Measurements from ENCODE around the gene CMAS.

Gene CMAS

GRCh38 chr12:22034709-22035506, 11.1 kb upstream of the CMAS start:
- TF ChIP-seq CTCF (IDR thresholded peaks at IDR 0.05; ENCODE audit: control insufficient read depth, insufficient read depth, low read depth, low read length, missing control alignments) = no peak
- no peak for DNase-seq (ENCODE audit: low read depth)
- H3K4me3 ChIP-seq (ENCODE audit: control insufficient read depth, low read depth, low read length) = no peak overlapping the region

- no peak for DNase-seq (ENCODE audit: low read depth)
These were observed 8.1 kb upstream of the CMAS start for GRCh38 chr12:22037947-22038346.

GRCh38 chr12:22038734-22039133, 7.3 kb upstream of the CMAS start:
- no peak overlapping the region for H3K4me3 ChIP-seq (ENCODE audit: control insufficient read depth, low read depth, low read length)
- DNase-seq (ENCODE audit: low read depth) = no peak
- TF ChIP-seq CTCF (IDR thresholded peaks at IDR 0.05; ENCODE audit: control insufficient read depth, insufficient read depth, low read depth, low read length, missing control alignments) = no peak

More at GRCh38 chr12:22037947-22038346, 8.1 kb upstream of the CMAS start:
- no peak overlapping the region for H3K4me3 ChIP-seq (ENCODE audit: control insufficient read depth, low read depth, low read length)
- TF ChIP-seq CTCF (IDR thresholded peaks at IDR 0.05; ENCODE audit: control insufficient read depth, insufficient read depth, low read depth, low read length, missing control alignments) = no peak

- no peak for TF ChIP-seq CTCF (IDR thresholded peaks at IDR 0.05; ENCODE audit: control insufficient read depth, insufficient read depth, low read depth, low read length, missing control alignments)
- DNase-seq (ENCODE audit: low read depth) = no peak
These were observed 6.7 kb upstream of the CMAS start for GRCh38 chr12:22039361-22039760.

GRCh38 chr12:22042976-22043669, 2.9 kb upstream of the CMAS start:
- peak; percentile 85 for DNase-seq (ENCODE audit: low read depth)
- no peak for TF ChIP-seq CTCF (IDR thresholded peaks at IDR 0.05; ENCODE audit: control insufficient read depth, insufficient read depth, low read depth, low read length, missing control alignments)
- H3K4me3 ChIP-seq (ENCODE audit: control insufficient read depth, low read depth, low read length) = no peak overlapping the region

More at GRCh38 chr12:22039361-22039760, 6.7 kb upstream of the CMAS start:
- H3K4me3 ChIP-seq (ENCODE audit: control insufficient read depth, low read depth, low read length) = no peak overlapping the region

GRCh38 chr12:22043943-22044342, 2.1 kb upstream of the CMAS start:
- TF ChIP-seq CTCF (IDR thresholded peaks at IDR 0.05; ENCODE audit: control insufficient read depth, insufficient read depth, low read depth, low read length, missing control alignments) = no peak
- no peak for DNase-seq (ENCODE audit: low read depth)
- H3K4me3 ChIP-seq (ENCODE audit: control insufficient read depth, low read depth, low read length) = no peak overlapping the region

Measured in AG09309 (cell line).